T-helper 22 cell (primary cell): ENCODE results near the gene TEAD1.

ENCODE experiments used
- DNase-seq: peaks from one replicate; pipeline ENCODE4 v3.0.0-alpha.2; 2020; ENCODE audit warnings: low read depth

Gene TEAD1

DNA sequence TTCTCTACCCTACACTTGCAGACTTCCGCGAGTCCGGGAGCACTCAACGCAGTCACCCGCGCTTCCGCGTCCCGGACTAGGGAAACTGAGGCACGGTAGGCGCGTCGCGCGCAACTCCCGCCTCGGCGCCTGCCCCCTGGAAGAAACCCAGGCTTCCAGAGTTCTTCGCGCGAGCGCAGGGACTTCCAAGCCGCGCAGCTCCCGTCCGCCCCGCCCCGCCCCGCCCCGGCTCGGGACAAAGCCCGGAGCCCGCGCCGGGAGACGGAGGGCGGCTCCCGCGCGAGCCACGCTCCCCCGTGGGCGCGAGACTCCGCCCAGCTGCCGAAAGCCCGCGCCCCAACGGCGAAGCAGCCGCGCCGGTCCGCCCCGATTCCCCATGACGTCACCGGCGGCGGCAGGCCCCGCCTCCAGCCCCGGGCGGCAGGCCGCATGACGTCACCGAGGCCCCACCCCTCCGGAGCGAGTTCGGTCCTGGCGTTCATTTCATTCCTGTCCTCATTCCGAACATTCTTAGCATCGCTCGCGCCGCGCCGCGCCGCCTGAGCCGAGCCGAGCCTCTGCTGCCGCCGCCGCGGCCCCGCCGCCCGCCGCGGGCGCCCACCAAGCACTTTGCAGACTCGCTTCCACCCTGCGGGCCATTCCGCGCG lies at the start of gene TEAD1:
Gene TEAD1 (plus strand): TSS at position 498 of the 647 bp plus-strand sequence.
- peak; percentile 78 for DNase-seq

DNA sequence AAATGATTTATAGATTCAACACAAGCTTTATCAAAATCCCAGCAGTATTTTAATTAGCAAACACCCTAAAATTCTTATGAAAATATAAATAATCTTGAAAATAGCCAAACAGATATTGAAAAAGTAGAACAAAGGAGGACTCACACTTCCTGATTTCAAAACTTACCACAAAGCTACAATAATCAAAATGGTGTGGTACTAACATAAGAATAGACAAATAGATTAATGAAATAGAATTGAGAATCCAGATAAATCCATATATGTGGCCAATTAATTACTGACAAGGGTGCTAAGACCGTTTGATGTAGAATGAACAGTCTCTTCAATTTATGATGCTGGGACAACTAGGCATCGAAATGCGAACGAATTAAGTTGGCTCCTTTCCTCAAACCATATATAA lies 49.6 kb upstream of the TEAD1 start:
- DNase-seq: no peak

DNA sequence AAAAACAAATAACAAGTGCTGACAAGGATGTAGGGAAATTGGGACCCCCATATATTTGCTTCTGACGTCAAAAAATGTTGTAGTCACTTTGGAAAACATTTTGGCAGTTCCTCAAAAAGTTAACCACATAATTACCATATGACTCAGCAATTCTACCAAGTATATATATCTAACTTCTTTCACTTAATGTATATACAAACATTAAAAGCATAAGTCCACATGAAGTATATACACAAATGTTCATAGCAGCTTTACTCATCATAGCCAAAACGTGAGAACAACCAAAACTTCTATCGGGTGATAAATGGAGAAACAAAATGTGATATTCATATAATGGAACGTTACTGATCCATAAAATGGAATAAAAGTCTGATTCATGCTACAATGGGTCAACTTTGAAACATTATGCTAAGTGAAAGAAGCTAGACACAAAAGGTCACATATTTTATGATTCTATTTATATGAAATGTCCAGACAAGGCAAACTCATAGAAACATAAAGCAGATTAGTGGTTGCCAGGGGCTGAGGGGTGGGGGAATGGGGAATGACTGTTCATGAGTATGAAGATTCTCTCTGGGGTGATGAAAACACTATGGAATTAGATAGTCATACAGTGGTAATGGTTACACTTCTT lies 48.7 kb upstream of the TEAD1 start:
- no peak for DNase-seq

DNA sequence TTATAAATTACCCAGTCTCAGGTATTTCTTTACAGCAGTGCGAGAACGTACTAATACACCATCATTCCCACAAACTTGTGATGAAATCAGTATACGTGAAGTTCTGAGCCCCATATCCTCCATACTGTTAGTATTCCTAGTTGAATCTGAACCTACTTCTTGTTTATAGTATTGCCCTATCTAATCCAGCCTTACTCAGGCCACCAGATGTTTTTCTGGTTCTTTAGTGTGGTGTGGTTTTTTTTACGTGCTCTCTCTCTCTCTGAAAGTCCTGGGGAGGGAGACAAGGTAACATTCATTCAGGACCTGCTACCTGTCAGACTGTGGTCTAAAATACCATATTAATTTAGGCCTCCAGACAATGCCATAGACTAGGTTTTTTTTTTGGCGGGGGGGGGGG lies 47.6 kb upstream of the TEAD1 start:
- no peak for DNase-seq

DNA sequence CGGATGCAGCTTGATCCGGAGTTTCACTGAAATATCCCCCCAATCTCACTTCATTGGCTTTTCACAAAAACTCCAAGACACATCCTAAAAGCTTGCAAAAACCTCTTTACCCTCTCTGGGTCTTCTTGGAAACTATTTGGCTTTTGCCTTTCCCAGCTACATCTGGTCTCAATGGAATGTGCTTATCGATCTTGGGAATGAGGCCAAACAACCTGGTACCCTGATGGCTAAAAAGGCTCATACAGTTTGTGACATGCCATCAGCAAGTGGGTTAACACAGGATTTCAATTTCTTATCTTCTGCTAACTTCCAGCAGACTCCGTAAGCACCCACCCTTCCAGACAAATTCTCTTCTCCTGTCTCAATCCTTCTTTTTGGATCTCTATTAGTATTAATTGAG lies 45.9 kb upstream of the TEAD1 start:
- no peak for DNase-seq

DNA sequence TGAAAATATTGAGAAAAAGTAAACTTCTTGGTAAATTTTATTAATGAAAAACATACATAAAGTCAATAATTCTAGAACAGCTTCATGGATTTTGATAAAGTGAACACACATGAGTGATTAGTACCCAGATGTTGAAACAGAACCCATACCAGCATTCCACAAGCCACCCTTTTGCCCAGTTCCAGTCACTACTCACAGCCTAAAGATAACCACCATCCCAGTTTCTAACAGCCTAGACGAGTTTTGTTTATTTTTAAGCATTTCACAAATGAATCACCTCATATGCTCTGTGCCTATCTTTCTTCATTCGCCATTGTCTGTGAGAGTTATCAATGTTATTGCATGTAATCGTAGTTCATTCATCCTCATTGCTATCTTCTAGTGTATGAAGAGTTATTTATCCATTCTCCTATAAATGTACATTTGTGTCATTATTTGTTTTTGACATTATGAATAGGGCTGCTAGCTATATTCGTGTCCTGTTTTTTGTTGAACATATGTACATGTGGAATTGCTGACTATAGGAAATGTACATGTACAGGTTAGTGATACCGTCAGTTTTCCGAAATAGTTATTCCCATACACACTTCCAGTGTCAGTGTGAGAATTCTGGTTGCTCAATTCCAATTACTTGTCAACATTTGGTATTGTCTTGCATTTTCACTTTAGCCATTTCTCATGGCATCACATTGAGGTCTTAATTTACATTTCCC lies 44.5 kb upstream of the TEAD1 start:
- DNase-seq: no peak

DNA sequence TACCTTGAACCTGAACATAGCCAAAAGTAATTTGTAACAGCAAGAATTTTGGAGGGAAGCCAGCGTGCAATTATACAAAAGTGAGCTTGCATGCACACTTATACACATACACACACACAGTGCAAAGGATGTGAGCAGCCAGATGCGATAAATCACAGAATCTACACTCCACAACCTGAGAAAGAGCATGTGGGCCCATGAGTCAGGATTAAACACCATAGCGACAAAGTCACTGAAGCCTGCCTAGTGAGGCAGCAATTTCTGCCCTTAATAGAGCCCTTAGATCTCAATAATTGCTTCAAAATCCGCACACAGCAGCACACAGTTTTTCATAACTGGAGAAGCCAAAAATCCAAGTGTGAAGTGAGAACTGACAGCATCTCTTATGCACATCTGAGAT lies 42.6 kb upstream of the TEAD1 start:
- DNase-seq: no peak

DNA sequence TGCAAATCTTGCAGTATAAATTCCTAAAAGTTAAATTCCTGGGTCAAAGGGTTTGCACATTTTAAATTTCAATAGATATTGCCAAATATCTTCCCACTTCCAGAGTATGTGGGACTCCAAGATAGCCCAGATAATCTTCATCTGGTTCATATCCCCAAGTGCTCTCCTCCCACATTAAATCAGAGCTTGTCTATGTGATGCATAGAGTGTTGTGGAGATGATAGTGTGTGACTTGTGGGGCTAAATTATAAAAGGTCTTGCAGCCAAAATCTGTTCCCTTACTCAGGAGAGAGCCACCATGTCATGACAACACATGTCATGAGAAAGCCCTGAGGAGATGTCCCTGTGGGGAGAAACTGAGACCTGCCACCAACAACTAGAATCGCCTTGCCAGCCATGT lies 39.9 kb upstream of the TEAD1 start:
- no peak for DNase-seq

DNA sequence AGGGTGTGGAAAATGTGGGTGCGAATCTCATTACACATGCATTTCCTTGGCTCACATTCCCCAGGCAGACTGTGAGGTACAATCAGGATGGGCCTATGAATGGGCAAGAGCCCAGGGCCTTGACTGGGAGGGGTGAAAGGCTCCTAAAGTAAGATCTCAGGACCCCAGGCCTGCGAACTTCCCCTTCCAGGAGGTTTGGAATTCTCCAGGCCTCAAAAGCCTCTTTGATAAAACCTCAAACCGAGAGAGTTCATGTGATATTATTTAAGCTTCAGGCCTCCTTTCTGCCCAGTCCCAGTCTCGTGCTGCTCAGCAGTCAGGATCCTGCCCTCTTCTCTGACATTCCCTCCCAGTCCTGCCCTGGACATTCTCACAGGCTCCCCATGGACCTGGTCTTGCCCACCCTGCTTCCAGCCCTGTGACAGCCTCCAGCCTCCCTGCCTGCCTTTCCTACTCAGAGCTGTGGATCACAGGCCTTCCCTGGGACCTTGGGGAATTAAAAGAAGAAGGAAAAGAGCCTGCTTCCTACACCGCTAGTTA lies 37.3 kb upstream of the TEAD1 start:
- no peak for DNase-seq

DNA sequence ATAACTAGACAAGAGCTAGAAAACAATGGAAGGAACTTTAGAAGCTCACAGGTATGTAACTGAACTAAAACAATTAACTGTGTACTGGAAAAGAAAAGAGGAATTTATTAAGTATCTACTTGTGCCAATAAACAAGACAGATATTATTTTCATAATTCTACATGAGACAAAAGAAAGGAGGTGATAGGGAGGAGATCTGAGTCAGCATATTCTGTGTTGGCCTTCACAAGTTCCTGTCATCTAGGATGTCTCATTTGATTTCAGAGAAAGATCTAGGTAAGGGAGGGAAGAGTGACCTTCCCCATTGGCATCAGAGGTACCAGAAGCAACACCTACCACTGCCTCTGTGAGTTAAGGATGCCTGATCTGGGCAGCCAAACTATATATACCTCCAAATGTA lies 34.8 kb upstream of the TEAD1 start:
- no peak for DNase-seq

DNA sequence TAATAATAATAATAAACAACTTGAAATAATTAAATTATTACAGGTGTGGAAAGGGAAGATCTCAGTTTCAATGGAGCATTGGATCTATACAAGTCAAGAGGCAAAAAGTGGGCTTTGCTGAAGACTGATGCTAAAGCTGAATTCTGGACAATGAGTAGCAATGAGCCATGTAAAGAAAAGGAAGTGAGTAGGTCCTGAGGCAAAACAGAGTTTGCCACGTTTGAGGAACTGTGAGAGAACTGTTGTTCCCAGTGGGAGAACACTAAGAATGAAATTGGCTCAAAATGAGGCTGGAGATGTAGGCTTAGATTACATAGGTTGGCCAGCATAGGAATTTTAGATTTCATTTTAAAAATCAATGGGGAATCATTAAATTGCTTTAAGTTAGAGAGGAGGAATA lies 33.9 kb upstream of the TEAD1 start:
- no peak for DNase-seq

DNA sequence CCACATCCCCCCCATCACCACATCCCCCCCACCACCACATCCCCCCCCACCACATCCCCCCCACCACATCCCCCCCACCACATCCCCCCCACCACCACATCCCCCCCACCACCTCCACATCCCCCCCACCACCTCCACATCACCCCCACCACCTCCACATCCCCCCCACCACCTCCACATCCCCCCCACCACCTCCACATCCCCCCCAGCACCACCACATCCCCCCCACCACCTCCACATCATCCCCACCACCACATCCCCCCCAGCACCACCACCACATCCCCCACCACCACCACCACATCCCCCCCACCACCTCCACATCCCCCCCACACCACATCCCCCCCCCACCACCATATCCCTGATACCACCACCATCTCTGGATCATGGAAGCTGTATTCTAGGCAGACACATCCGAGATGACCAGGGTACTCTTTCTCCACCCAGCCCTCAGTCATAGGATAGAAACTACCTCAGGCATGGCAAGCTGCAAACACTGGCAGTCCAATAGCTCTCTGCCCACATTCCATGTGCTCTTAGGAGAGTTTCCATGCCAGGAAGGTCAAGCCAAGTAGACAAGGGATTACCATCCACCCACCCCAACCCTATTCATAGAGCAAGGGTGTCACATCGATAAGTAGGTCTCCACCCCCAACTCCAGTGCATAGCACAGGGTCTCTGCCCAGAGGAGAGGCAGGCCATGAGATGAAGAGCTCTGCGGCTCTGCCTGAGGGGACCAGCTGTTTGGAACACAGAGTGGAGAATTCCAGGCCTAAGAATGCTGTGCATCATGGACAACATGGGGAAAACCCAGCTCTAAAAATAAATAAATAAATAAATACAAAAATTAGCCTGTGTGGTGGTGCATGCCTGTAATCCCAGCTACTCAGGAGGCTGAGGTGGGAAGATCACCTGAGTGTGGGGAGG lies 33.0 kb upstream of the TEAD1 start:
- DNase-seq: no peak

DNA sequence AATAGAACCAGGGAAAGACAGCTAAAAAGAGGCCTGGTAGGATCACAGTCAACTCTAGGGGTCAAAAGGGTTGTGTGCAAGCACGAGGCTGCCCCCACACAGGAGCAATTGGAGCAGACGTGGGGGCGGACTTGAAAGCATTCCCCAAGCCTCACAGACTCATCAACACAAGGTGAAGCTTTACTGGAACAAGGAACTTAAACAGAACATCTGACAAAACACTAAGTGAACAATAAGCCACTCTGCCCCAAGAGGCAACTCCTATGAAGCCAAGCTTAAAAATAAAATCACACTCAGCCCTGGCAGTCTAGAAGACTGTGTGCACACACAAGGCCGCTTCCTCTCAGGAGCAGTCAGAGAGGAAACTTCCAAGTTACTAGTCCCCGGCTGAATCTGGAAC lies 32.2 kb upstream of the TEAD1 start:
- no peak for DNase-seq

DNA sequence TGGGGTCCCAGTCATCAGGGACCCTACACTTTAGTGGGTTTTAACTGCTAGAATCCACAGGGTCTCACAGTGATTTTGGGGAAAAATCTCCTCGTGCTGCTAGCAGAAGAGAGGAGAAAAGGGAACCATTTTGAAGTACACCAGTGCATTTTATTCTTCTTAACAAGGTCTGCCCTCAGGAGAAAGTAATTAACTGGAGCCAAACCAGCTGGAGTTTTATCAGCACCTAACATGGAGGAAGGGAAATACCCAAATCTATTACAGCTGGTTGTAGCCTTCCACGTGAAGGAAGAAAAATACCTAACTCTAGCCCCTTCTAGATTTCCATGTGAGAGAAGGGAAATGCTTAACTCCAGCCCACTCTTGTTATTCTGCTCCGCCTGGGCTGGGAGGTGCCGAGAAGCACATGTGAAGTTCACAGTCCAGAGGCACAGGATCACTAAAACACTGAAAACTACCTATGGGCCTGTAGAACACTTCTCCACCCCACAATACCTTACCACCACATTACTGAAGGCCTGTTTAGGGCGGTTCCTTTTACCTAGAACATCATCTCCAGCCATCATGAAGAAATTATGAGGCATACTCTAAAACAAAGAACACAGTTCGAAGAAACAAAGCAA lies 31.3 kb upstream of the TEAD1 start:
- DNase-seq: no peak

DNA sequence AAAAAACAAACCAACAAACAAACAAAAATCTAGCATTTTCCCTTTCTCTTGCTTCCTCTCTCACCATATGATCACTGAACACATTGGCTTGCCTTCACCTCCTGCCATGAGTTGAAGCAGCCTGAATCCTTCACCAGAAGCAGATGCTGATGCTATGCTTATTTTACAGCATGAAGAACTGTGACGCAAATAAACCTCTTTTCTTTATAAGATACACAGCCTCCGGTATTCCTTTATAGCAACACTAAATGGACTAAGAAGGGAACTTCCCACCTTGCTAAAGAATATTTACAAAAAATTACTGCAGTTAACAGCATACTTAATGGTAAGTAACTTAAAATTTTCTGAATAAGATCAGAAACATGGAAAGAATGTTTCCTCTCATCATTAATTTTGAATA lies 27.7 kb upstream of the TEAD1 start:
- no peak for DNase-seq

DNA sequence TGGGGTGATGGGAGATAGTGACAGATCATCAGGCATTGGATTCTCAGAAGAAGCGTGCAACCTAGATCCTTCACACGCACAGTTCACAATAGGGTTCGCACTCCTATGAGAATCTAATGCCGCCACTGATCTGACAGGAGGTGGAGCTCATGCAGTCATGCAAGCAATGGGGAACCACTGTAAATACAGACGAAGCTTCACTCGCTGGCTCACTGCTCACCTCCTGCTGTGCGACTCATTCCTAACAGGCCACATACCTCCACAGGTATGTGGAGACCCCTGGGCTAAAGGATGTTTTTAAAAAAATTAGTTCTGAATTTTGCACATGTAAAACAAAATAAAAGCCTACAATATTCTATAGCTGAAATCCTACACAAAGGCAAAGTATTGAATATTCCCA lies 20.5 kb upstream of the TEAD1 start:
- DNase-seq: no peak

DNA sequence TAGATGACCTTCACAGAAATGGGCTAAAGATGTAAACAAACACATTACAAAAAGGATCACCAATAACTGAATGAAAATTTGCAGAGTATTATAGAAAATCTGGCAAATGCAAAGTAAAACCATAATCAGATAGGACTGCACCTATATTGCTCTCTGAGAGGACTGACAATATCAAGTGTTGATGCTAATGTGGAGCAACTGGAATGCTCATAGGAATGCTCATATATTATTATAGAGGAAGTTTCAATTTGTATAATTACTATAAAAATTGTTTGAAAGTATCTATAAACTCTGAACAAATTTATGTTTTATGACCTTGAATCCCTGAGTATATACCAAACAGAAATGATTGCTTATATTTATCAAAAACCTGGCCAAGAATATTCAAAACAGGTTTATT lies 18.4 kb upstream of the TEAD1 start:
- no peak for DNase-seq

DNA sequence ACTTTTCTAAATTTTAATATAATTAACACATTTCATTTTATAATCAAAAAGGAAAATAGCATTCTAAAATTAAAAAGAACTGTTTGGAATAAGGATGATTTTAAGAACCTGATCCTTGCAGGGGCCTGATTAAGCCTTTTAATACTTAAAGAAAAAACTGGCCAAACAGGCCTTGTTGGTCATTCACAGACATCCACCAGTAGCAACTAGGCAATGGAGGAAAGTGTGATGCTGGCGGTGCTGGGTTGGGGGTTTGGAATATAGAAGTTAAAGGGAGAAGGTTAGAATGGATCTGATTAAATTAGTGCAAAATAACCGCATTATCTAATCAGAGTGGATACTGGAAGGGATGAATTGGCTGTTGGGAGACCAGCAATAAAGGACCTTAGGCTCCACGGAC lies 16.9 kb upstream of the TEAD1 start:
- no peak for DNase-seq

DNA sequence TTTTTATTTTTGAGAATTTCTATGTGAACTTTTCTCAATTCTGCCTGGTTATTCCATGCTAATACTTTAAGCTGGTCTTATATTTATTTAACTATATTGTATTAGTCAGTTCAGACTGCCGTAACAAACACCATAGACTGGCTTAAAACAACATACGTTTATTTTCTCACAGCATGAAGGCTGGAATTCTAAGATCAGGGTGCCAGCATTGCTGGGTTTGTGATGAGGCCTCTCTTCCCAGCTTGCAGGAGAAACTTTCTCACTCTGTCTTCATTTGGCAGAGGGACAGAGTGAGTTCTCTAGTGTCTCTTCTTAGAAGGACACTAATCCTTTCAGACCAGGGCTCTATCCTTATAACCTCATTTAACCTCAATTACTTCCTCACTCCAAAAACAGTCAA lies 16.2 kb upstream of the TEAD1 start:
- DNase-seq: no peak

DNA sequence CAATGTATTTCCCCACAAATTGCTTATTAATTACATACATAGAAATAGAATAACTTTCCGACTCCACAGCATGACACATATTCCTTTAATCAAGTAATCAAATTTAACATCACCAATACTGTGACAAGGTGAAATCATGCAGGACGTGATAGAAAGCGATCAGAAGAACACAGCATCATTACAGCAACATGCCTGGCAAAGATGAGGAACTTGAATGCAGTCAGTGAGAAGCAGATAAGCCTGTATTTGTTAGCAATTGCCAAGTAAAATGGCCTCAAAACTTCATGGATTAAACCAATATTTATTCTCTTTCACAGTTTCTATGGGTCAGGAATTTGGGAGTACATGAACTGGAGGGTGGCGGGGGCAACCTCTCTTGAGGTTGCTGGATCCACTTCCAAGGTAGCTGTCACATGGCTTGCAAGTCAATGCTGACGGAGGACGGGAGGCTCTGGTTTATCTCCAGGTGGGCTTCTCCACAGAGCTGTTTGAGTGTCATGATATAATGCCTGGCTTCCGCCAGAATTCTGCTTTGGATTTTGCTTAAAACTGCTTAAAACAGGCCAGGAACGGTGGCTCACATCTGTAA lies 12.0 kb upstream of the TEAD1 start:
- no peak for DNase-seq

DNA sequence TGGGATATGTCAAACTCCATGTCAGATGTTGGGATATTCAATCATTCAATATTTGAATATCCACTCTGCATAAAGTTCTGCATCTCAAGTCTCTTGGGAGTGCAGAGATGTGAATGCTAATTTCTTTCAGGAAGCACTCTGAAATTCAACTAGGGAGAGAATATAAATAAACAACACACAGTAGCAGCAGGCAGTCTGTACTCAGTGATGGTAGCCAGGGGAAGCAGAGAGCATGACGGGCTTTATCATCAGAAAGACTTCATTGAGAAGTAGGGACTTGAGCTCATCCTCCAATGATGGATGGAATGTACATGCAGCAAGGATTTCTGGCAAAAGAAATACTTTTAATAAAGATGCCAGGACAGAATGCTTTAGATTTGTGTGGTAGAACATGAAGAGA lies 9.8 kb upstream of the TEAD1 start:
- DNase-seq: no peak
